Common myeloid progenitor, CD34-positive (primary cell): ENCODE data around the gene MAPKAP1.

Experiments used
- CTCF ChIA-PET: fragments of 350-600 bp; sonication (Branson Sonifier 250); formaldehyde crosslinking; loops from one replicate; lab custom pipeline; 2021; ENCODE audit warnings: antibody characterized with exemption; lab: Charles Lee
- POLR2A ChIA-PET: fragments of 350-600 bp; sonication (Branson Sonifier 250); formaldehyde crosslinking; loops from one replicate; lab custom pipeline; 2021; ENCODE audit warnings: antibody characterized with exemption; lab: Charles Lee
- DNase-seq, 3 donors: peaks; one replicate each; pipeline versions ENCODE4 v3.0.0 to v3.0.0-alpha.2; 2013
- H3K27ac ChIP-seq, 2 experiments: 1 replicate in 1 of 2; 2 replicates in 1 of 2; pipeline ENCODE4 v1.7.0; 2013; ENCODE audit warnings: inconsistent platforms in 2 of 2, low read length in 2 of 2, mild to moderate bottlenecking in 2 of 2, low read depth in 1 of 2, moderate library complexity in 1 of 2; ENCODE audit not compliant: severe bottlenecking in 2 of 2, insufficient read depth in 1 of 2, poor library complexity in 1 of 2
- H3K27me3 ChIP-seq, 5 experiments: replicated peaks in 2 of 5; 1 replicate in 3 of 5; 2 replicates in 2 of 5; pipeline versions ENCODE4 v1.6.1 to v1.7.0; 2013; ENCODE audit warnings: low read length in 4 of 5, mild to moderate bottlenecking in 2 of 5, moderate library complexity in 2 of 5, inconsistent platforms in 1 of 5; ENCODE audit not compliant: insufficient read depth in 5 of 5, control insufficient read depth in 4 of 5
- H3K36me3 ChIP-seq, 4 experiments: 1 replicate in 2 of 4; 2 replicates in 2 of 4; pipeline versions ENCODE4 v1.6.1 to v1.7.0; 2013; ENCODE audit warnings: low read length in 3 of 4, control low read depth in 1 of 4, mild to moderate bottlenecking in 1 of 4; ENCODE audit not compliant: control insufficient read depth in 4 of 4, insufficient read depth in 4 of 4
- H3K4me1 ChIP-seq, 4 experiments: 1 replicate in 3 of 4; 2 replicates in 1 of 4; pipeline versions ENCODE4 v1.6.1 to v1.7.1; 2013; ENCODE audit warnings: low read length in 3 of 4, mild to moderate bottlenecking in 3 of 4, control low read depth in 1 of 4, inconsistent platforms in 1 of 4, moderate library complexity in 1 of 4; ENCODE audit not compliant: control insufficient read depth in 4 of 4, insufficient read depth in 4 of 4; ENCODE audit errors: control extremely low read depth in 1 of 4
- H3K4me3 ChIP-seq, 7 experiments: 1 replicate in 4 of 7; 2 replicates in 3 of 7; pipeline versions ENCODE4 v1.5.1 to v1.7.0; 2013; ENCODE audit warnings: mild to moderate bottlenecking in 7 of 7, low read length in 6 of 7, moderate library complexity in 6 of 7, inconsistent platforms in 2 of 7, low read depth in 2 of 7, control low read depth in 1 of 7; ENCODE audit not compliant: insufficient read depth in 4 of 7, control insufficient read depth in 1 of 7; ENCODE audit errors: extremely low read depth in 1 of 7
- H3K9me3 ChIP-seq, 5 experiments: 1 replicate in 4 of 5; 2 replicates in 1 of 5; pipeline versions ENCODE4 v1.6.1 to v1.7.1; 2013; ENCODE audit warnings: low read length in 4 of 5, mild to moderate bottlenecking in 2 of 5, inconsistent platforms in 1 of 5, low read depth in 1 of 5, moderate library complexity in 1 of 5; ENCODE audit not compliant: control insufficient read depth in 4 of 5, insufficient read depth in 2 of 5; ENCODE audit errors: control extremely low read depth in 1 of 5
- WGBS: methylation state at CpG from one replicate; pipeline ENCODE4 v1.1.5; 2013; ENCODE audit not compliant: insufficient coverage; 5-methylcytosine and 5-hydroxymethylcytosine counted together

Gene MAPKAP1

DNA sequence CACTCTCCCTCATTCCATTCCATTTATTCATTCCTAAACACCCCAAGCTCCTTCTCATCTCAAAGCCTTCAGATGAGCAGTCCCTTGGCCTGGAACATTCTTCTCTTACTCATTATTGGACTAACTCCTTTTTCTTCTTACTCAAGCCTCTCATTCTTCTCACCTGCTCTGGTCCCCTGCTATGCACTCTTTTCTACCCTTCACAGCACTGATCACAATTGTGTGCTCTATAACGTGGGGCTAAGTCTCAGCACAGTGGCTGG lies 212.4 kb downstream of the MAPKAP1 start:
- H3K9me3 ChIP-seq = no peaks in the 10 kb centered on the region
- POLR2A ChIA-PET = no interaction called here
- no peak overlapping the region for H3K4me3 ChIP-seq
- peaks cover 0 to 4% (median 1%) of the 10 kb centered on the region in 4 experiments for H3K36me3 ChIP-seq
- no peaks in the 10 kb centered on the region for H3K27me3 ChIP-seq
- H3K4me1 ChIP-seq = no peaks in the 10 kb centered on the region
- CTCF ChIA-PET = no interaction called here
- 100% methylated on average over 1 of the region's 1 CpG for WGBS
- H3K27ac ChIP-seq = no peak overlapping the region
- DNase-seq = no peak

- Histone ChIP-seq H3K27me3 (no peaks in the 10 kb centered on the region), H3K9me3 (no peaks in the 10 kb centered on the region), H3K4me1 (no peaks in the 10 kb centered on the region), H3K36me3 (peaks cover 0 to 4% (median 1%) of the 10 kb centered on the region in 4 experiments), H3K4me3 (no peak overlapping the region), H3K27ac (no peak overlapping the region)
- DNase-seq = no peak
- 99% methylated on average over 11 of the region's 12 CpGs for WGBS
- POLR2A ChIA-PET = no interaction called here
- CTCF ChIA-PET = no interaction called here
These were observed 212.9 kb downstream of the MAPKAP1 start for GRCh38 chr9:125493881-125494652.

GRCh38 chr9:125493384-125493783 lies 213.6 kb downstream of the MAPKAP1 start:
- 97% methylated on average over 4 of the region's 5 CpGs for WGBS
- POLR2A ChIA-PET = no interaction called here
- no peaks in the 10 kb centered on the region for H3K27me3 ChIP-seq
- CTCF ChIA-PET = no interaction called here
- H3K4me3 ChIP-seq = no peak overlapping the region
- H3K9me3 ChIP-seq = no peaks in the 10 kb centered on the region
- H3K27ac ChIP-seq = no peak overlapping the region
- no peaks in the 10 kb centered on the region for H3K4me1 ChIP-seq
- H3K36me3 ChIP-seq = peaks cover 0 to 4% (median 1%) of the 10 kb centered on the region in 4 experiments
- no peak for DNase-seq

DNA sequence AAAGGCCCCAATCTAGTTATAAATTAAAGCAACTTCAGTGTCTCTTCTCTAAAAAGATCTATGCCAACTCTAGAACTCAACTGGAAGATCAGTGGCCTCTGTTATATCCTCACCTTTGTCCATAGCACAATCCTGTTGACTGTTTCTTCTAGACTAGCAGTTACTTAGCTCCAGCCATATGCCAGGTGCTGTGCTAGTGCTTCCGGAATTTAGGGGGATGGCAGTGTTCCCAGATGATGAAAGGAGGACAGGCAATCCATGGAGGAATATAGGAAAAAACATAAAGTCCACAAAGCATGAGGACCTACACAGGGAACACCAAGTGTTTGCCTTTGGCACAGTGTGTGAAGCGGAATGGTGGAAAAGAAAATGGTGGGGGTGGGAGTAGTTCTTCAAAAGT lies 214.3 kb downstream of the MAPKAP1 start:
- DNase-seq = no peak
- WGBS = 86% methylated on average over 1 of the region's 2 CpGs
- CTCF ChIA-PET = no interaction called here
- Histone ChIP-seq H3K36me3 (peaks cover 0 to 2% (median under 1%) of the 10 kb centered on the region in 4 experiments), H3K27me3 (no peaks in the 10 kb centered on the region), H3K4me3 (no peak overlapping the region), H3K27ac (no peak overlapping the region), H3K4me1 (no peaks in the 10 kb centered on the region), H3K9me3 (no peaks in the 10 kb centered on the region)
- POLR2A ChIA-PET = no interaction called here

GRCh38 chr9:125487842-125488241 lies 219.2 kb downstream of the MAPKAP1 start:
- Histone ChIP-seq H3K9me3 (no peaks in the 10 kb centered on the region), H3K27ac (no peak overlapping the region), H3K4me1 (no peaks in the 10 kb centered on the region), H3K27me3 (no peaks in the 10 kb centered on the region), H3K4me3 (no peak overlapping the region), H3K36me3 (peaks cover 0 to 4% (median 2%) of the 10 kb centered on the region in 4 experiments)
- CTCF ChIA-PET = no interaction called here
- no peak for DNase-seq
- WGBS = 50% methylated on average over 2 of the region's 2 CpGs
- POLR2A ChIA-PET = no interaction called here

- POLR2A ChIA-PET = no interaction called here
- H3K9me3 ChIP-seq = no peaks in the 10 kb centered on the region
- H3K4me1 ChIP-seq = no peaks in the 10 kb centered on the region
- no peak for DNase-seq
- H3K4me3 ChIP-seq = no peak overlapping the region
- H3K27me3 ChIP-seq = no peaks in the 10 kb centered on the region
- WGBS = 98% methylated on average over 5 of the region's 5 CpGs
- H3K27ac ChIP-seq = no peak overlapping the region
- peaks cover 0 to 4% (median 2%) of the 10 kb centered on the region in 4 experiments for H3K36me3 ChIP-seq
- CTCF ChIA-PET = no interaction called here
These were observed 220.4 kb downstream of the MAPKAP1 start for GRCh38 chr9:125486576-125486975.

GRCh38 chr9:125486152-125486508 lies 220.9 kb downstream of the MAPKAP1 start:
- Histone ChIP-seq H3K36me3 (peaks cover 0 to 4% (median 2%) of the 10 kb centered on the region in 4 experiments), H3K9me3 (no peaks in the 10 kb centered on the region), H3K27me3 (no peaks in the 10 kb centered on the region), H3K27ac (no peak overlapping the region), H3K4me1 (no peaks in the 10 kb centered on the region), H3K4me3 (no peak overlapping the region)
- 100% methylated on average over 3 of the region's 3 CpGs for WGBS
- POLR2A ChIA-PET = no interaction called here
- CTCF ChIA-PET = no interaction called here
- DNase-seq = no peak
